ENCODE results near the gene PEX13. TPM values are rescaled to one million over a fixed set of nuclear protein-coding genes. Genes with fewer than 3 reads are reported as not detected.
"Not testable (repeated sequence)": the region's sequence is repeated elsewhere in the genome, so short reads cannot be mapped to it uniquely, and the experiment has no call there.

PEX13 gene
- polyA plus RNA-seq, 1 donor, result 28.4 TPM

DNA sequence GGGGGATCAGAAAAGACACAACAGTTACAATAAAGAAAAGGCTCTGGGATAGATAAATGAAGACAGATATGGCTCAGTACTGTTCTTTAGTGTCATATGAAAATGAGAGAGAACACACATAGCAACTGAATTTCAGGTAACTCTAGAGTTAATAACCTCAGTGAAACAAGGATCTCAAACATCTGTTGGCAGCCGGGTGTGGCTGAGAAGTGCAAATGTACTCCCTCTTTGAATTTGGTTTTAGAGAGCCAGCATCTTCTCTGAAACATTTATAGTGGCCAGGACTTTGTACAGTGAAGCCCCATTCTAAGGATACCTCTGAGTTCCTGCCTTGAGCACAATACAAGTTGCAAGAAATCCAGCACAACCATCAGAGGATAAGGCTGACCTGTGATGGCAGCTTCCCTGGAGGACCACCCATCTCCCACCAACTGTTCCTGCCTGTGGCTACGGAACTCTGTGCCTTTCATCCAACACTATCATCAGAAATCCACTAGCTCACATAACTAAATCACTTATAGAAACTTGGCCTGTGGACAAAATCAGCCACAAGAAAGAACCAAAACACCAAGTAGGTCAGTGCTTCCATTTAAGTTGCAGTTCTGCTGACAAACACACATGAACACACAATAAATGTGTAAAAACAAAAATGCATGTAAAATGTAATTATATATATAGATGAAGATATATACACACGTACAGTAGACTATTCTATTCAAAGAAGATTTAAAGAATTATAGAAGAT is 37.3 kb upstream of the PEX13 start:
- H3K4me3 ChIP-seq (ENCODE audit: low read length), result no peak overlapping the region
- H3K4me1 ChIP-seq (ENCODE audit: control insufficient read depth, insufficient read depth, low read length), result peaks cover 3% of the 10 kb centered on the region
- no peaks in the 10 kb centered on the region for H3K9me3 ChIP-seq (ENCODE audit: control insufficient read depth, low read depth, low read length)
- no peak overlapping the region for H3K27ac ChIP-seq (ENCODE audit: low read length)
- 80% methylated on average over 1 of the region's 3 CpGs for WGBS (ENCODE audit: insufficient coverage, low lambda C conversion rate)
- H3K36me3 ChIP-seq (ENCODE audit: control insufficient read depth, insufficient read depth, low read length), result no peaks in the 10 kb centered on the region
- DNase-seq, result no peak
- H3K27me3 ChIP-seq (ENCODE audit: control insufficient read depth, insufficient read depth, low read length), result no peaks in the 10 kb centered on the region

DNA sequence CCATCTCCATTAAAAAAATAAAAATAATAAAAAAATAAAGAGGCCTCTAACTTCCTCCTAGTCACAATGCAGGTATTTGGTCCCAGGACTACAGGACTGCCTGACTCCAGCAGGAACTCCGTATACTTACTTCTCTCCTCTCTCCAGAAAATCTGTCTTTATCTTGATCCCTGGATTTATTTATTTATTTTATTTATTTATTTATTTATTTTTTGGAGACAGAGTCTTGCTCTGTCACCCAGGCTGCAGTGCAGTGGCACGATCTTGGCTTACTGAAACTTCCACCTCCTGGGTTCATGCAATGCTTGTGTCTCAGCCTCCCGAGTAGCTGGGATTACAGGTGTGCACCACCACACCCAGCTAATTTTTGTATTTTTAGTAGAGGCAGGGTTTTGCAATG is 35.5 kb upstream of the PEX13 start:
- not testable (repeated sequence) for H3K27ac ChIP-seq (ENCODE audit: low read length); DNase-seq; H3K9me3 ChIP-seq (ENCODE audit: control insufficient read depth, low read depth, low read length); H3K27me3 ChIP-seq (ENCODE audit: control insufficient read depth, insufficient read depth, low read length); H3K4me3 ChIP-seq (ENCODE audit: low read length); H3K36me3 ChIP-seq (ENCODE audit: control insufficient read depth, insufficient read depth, low read length); H3K4me1 ChIP-seq (ENCODE audit: control insufficient read depth, insufficient read depth, low read length)
- 100% methylated on average over 1 of the region's 3 CpGs for WGBS (ENCODE audit: insufficient coverage, low lambda C conversion rate)

DNA sequence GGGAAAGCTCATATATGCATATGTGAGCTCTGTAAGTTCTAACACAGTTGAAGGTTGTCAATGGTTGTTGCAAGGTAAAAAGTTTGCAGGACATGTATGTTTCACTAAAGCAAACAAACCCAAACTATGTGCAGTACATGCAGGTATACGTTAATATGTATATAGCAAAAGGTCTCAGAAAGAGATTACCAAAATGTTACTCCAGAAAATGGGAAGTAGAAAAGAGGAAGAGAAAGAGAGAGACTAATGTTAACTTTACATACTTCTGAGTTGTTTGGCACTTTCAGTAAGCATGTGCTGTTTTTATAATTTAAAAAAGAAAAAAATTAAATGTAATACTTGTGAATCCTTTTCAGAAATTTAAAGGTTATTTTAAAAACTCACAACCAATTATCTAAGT is 32.8 kb upstream of the PEX13 start:
- Histone ChIP-seq H3K36me3 (ENCODE audit: control insufficient read depth, insufficient read depth, low read length) (no peaks in the 10 kb centered on the region), H3K27me3 (ENCODE audit: control insufficient read depth, insufficient read depth, low read length) (no peaks in the 10 kb centered on the region), H3K27ac (ENCODE audit: low read length) (no peak overlapping the region), H3K4me1 (ENCODE audit: control insufficient read depth, insufficient read depth, low read length) (no peaks in the 10 kb centered on the region), H3K4me3 (ENCODE audit: low read length) (no peak overlapping the region), H3K9me3 (ENCODE audit: control insufficient read depth, low read depth, low read length) (no peaks in the 10 kb centered on the region)
- WGBS (ENCODE audit: insufficient coverage, low lambda C conversion rate), result no CpG with 5 or more reads among the region's 1 CpG
- DNase-seq, result no peak

DNA sequence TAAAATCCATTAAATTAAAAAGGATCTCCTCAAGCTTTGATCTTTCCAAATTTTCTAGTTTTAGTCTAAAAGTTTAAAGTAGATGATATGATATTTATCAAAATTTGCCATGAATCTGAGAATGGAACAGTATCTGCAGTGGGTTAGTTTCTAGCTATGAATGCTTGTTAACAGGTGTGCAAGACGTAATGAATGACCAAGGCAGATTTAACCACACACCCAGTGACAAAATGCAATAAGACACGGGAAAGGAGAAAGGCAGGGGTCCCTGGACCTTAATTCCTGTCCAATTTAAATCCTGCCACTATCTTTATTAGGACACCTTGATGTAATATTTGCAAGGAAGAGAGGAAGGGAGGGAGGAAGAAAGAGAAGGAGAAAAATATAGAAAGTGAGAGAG is 30.5 kb upstream of the PEX13 start:
- no CpG with 5 or more reads among the region's 2 CpGs for WGBS (ENCODE audit: insufficient coverage, low lambda C conversion rate)
- no peak overlapping the region for H3K4me3 ChIP-seq (ENCODE audit: low read length)
- no peaks in the 10 kb centered on the region for H3K27me3 ChIP-seq (ENCODE audit: control insufficient read depth, insufficient read depth, low read length)
- no peak for DNase-seq
- H3K36me3 ChIP-seq (ENCODE audit: control insufficient read depth, insufficient read depth, low read length), result peaks cover 2% of the 10 kb centered on the region
- no peak overlapping the region for H3K27ac ChIP-seq (ENCODE audit: low read length)
- H3K4me1 ChIP-seq (ENCODE audit: control insufficient read depth, insufficient read depth, low read length), result no peaks in the 10 kb centered on the region
- H3K9me3 ChIP-seq (ENCODE audit: control insufficient read depth, low read depth, low read length), result peaks cover 5% of the 10 kb centered on the region

DNA sequence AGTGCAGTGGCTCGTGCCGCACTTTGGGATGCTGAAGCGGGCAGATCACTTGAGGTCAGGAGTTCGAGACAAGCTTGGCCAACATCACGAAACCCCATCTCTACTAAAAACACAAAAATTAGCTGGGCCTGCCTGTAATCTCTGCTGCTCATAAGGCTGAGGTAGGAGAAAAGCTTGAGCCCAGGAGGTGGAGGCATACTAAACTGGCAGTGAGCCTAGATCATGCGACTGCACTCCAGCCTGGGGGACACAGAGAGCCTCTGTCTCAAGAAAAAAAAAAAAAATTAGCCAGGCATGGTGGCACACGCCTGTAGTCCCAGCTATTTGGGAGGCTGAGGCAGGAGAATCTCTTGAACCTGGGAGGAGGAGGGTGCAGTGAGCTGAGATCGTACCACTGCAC is 29.9 kb upstream of the PEX13 start:
- DNase-seq; H3K36me3 ChIP-seq (ENCODE audit: control insufficient read depth, insufficient read depth, low read length); H3K27ac ChIP-seq (ENCODE audit: low read length); H3K27me3 ChIP-seq (ENCODE audit: control insufficient read depth, insufficient read depth, low read length); H3K4me1 ChIP-seq (ENCODE audit: control insufficient read depth, insufficient read depth, low read length); H3K4me3 ChIP-seq (ENCODE audit: low read length); H3K9me3 ChIP-seq (ENCODE audit: control insufficient read depth, low read depth, low read length): not testable (repeated sequence)
- WGBS (ENCODE audit: insufficient coverage, low lambda C conversion rate), result 93% methylated on average over 3 of the region's 8 CpGs

DNA sequence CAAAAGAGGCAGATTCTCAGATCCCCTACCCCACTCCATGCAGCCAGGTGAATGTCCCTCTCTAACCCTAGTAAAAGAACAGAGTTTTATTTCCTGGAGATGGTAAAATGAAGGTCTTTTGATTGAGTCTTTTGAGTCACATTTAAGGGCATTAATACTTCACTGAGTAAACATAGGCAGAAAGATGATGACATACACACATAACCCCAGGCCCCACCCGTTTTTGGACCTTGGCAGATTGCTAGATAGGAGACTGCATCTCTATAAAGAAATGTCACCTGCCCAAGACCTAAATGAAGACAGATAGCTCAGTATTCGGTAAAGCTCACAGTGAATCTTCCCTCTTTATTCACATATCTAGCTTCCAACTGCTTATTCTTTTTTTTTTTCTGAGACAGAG is 28.3 kb upstream of the PEX13 start:
- WGBS (ENCODE audit: insufficient coverage, low lambda C conversion rate), result no CpG with 5 or more reads among the region's 2 CpGs
- Histone ChIP-seq H3K4me1 (ENCODE audit: control insufficient read depth, insufficient read depth, low read length) (no peaks in the 10 kb centered on the region), H3K27me3 (ENCODE audit: control insufficient read depth, insufficient read depth, low read length) (no peaks in the 10 kb centered on the region), H3K9me3 (ENCODE audit: control insufficient read depth, low read depth, low read length) (peaks cover 6% of the 10 kb centered on the region), H3K4me3 (ENCODE audit: low read length) (no peak overlapping the region), H3K36me3 (ENCODE audit: control insufficient read depth, insufficient read depth, low read length) (peaks cover 4% of the 10 kb centered on the region), H3K27ac (ENCODE audit: low read length) (no peak overlapping the region)
- peak; percentile 5 to 21 for DNase-seq

DNA sequence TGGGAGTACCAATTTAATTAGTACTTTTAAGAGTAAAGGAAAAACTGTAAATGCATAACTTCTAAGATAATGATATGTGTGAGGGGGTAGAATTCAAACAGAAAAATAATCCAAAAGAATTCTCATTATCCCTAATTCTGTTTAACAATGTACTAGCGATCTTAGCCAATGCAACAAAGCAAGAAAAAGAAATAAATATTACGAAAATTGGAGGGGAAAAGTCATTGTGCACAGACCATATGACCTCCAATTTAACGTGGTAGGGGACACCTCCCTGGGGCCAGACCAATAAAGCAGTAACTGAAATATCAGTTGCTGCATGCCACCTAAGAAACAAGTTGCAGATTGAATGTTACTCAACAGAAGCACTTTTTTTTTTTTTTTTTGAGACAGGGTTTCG is 25.9 kb upstream of the PEX13 start:
- Histone ChIP-seq H3K4me1 (ENCODE audit: control insufficient read depth, insufficient read depth, low read length) (no peaks in the 10 kb centered on the region), H3K4me3 (ENCODE audit: low read length) (no peak overlapping the region), H3K27me3 (ENCODE audit: control insufficient read depth, insufficient read depth, low read length) (no peaks in the 10 kb centered on the region), H3K9me3 (ENCODE audit: control insufficient read depth, low read depth, low read length) (peaks cover 6% of the 10 kb centered on the region), H3K27ac (ENCODE audit: low read length) (no peak overlapping the region), H3K36me3 (ENCODE audit: control insufficient read depth, insufficient read depth, low read length) (peaks cover 8% of the 10 kb centered on the region)
- 100% methylated on average over 1 of the region's 4 CpGs for WGBS (ENCODE audit: insufficient coverage, low lambda C conversion rate)
- DNase-seq, result no peak

DNA sequence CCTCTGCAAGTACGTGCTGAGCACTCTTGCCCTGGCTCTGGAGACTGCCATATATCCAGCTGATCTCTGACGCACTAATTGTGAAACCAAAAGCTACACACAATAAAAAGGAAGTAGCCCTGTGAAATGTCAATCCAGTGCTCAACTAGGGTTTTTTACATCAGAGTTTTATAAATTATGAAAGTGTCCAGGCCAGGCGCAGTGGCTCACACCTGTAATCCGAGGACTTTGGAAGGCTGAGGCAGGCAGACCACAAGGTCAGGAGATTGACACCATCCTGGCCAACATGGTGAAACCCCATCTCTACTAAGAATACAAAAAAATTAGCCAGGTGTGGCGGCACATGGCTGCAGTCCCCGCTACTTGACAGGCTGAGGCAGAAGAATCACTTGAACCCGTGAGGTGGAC is 24.5 kb upstream of the PEX13 start:
- Histone ChIP-seq H3K9me3 (ENCODE audit: control insufficient read depth, low read depth, low read length) (peaks cover 6% of the 10 kb centered on the region), H3K4me3 (ENCODE audit: low read length) (no peak overlapping the region), H3K36me3 (ENCODE audit: control insufficient read depth, insufficient read depth, low read length) (peaks cover 8% of the 10 kb centered on the region), H3K4me1 (ENCODE audit: control insufficient read depth, insufficient read depth, low read length) (no peaks in the 10 kb centered on the region), H3K27me3 (ENCODE audit: control insufficient read depth, insufficient read depth, low read length) (no peaks in the 10 kb centered on the region), H3K27ac (ENCODE audit: low read length) (no peak overlapping the region)
- WGBS (ENCODE audit: insufficient coverage, low lambda C conversion rate), result 88% methylated on average over 3 of the region's 7 CpGs
- DNase-seq, result no peak

DNA sequence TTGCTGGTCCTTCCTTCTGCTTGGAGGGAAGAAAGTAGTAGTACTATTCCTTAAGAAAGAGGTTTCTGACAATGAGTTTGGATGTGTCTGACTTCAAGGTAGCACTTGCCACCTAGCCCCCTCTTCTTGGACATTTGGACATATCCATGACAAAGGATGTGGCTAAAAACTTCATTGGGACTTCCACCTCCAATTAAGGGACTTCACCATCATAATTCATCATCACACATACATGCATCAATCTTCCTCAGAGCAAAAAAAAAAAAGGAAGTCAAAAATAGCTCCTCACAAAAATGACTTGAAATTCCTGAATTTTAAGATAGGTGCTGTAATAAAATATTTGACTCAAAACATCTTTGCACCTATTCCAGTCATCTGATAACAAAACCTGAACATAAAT is 23.4 kb upstream of the PEX13 start:
- Histone ChIP-seq H3K4me3 (ENCODE audit: low read length) (no peak overlapping the region), H3K27me3 (ENCODE audit: control insufficient read depth, insufficient read depth, low read length) (no peaks in the 10 kb centered on the region), H3K4me1 (ENCODE audit: control insufficient read depth, insufficient read depth, low read length) (no peaks in the 10 kb centered on the region), H3K27ac (ENCODE audit: low read length) (no peak overlapping the region), H3K36me3 (ENCODE audit: control insufficient read depth, insufficient read depth, low read length) (peaks cover 8% of the 10 kb centered on the region), H3K9me3 (ENCODE audit: control insufficient read depth, low read depth, low read length) (peaks cover 6% of the 10 kb centered on the region)
- no peak for DNase-seq

DNA sequence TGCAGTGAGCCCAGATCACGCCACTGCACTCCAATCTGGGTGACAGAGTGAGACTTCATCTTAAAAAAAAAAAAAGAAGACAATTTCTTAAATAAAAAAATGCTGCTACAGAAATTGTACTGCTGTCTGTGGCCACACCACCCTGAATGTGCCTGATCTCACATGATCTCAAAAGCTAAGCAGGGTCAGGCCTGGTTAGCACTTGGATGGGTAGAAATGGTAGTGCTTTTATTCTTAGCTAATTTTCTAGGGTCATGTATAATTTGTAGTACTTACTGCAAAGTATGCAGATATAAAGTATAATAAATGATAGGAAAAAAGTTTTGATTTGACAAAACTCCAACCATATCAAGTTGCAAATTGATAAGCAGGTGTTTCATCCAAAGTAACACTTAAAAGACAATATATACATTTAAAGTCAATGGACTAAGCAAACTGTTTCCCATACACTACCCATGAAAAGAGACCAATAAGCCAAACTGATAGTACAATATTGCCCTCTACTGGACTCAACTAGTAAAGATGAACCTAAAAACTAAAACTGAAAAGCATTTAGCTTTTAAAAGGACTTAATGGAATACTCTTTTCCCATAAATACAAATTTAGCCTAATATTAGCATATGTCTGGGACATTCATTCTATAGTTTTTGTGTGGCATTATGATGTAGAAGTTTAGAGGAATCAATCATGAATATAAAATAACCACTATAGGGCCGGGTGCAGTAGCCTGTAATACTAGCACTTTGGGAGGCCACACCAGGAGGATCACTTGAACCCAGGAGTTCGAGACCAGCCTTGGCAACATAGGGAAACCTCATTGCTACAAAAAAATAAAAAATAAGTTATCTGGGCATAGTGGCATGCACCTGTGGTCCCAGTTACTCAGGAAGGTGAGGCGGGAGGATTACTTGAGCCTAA is 18.6 kb upstream of the PEX13 start:
- Histone ChIP-seq H3K9me3 (ENCODE audit: control insufficient read depth, low read depth, low read length) (no peaks in the 10 kb centered on the region), H3K4me3 (ENCODE audit: low read length) (no peak overlapping the region), H3K27me3 (ENCODE audit: control insufficient read depth, insufficient read depth, low read length) (no peaks in the 10 kb centered on the region), H3K36me3 (ENCODE audit: control insufficient read depth, insufficient read depth, low read length) (peaks cover 3% of the 10 kb centered on the region), H3K4me1 (ENCODE audit: control insufficient read depth, insufficient read depth, low read length) (no peaks in the 10 kb centered on the region), H3K27ac (ENCODE audit: low read length) (no peak overlapping the region)
- peak in 1 of 2 donors; percentile 25 for DNase-seq
- WGBS (ENCODE audit: insufficient coverage, low lambda C conversion rate), result no CpG with 5 or more reads among the region's 4 CpGs

All from large intestine (tissue), 3 donors.